SK-N-SH treated with all-trans-retinoic acid at 6 μM for 48 hours (cell line): Measurements from ENCODE around the gene NOTUM.

Experiments
- TOX ChIP-seq: fragments of 250-450 bp; sonication (Bioruptor Pico); IDR thresholded peaks from 2 replicates; pipeline ENCODE4 v1.8.0; 2021; ENCODE audit warnings: mild to moderate bottlenecking, moderate library complexity, borderline replicate concordance
- ZC3H10 ChIP-seq: fragments of 250-450 bp; sonication (Bioruptor Pico); IDR thresholded peaks from 2 replicates; pipeline ENCODE4 v1.5.1; 2021; ENCODE audit warnings: mild to moderate bottlenecking, moderate library complexity

DNA sequence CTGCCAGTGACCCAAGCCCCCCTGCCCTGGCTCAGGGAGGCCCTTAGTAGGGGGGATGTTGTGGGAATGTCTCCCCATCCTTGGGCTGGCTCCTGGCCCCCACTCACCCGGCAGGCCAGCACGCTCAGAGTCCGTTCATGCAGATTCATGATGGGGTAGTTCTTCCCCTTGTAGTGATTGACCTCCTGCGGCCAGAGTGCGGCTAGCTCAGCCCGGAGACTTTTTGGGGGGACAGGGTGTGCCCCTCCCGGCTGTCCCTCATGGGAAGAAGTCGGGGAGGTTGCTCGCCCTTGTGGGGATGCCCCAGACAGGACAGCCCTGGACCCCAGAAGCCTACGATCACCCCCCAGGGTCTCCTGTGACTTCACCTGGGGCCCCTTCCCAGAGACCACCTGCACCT, 55.0 kb downstream of the NOTUM start:
- TF ChIP-seq ZC3H10 (CRISPR knock-in tag) (no peak), TOX (CRISPR knock-in tag) (no peak)
